Bronchial epithelial cell (primary cell): ENCODE results near the gene ZNF669. TPM values are rescaled to one million over a fixed set of nuclear protein-coding genes. Genes with fewer than 3 reads are reported as not detected.

Source experiments
- DNase-seq: peaks from one replicate; pipeline ENCODE4 v3.0.0-alpha.2; 2010; ENCODE audit warnings: low read depth
- FAIRE-seq: peaks from 2 replicates; lab custom pipeline; 2011; peaks lifted over from hg19 to GRCh38; lab: Jason Lieb, UNC
- H3K27me3 ChIP-seq: 2 replicates; pipeline ENCODE4 v1.5.1; 2011; ENCODE audit warnings: low read length; ENCODE audit not compliant: control insufficient read depth, insufficient read depth
- H3K36me3 ChIP-seq: 2 replicates; pipeline ENCODE4 v1.5.1; 2011; ENCODE audit warnings: low read length; ENCODE audit not compliant: control insufficient read depth, insufficient read depth
- H3K4me3 ChIP-seq: 2 replicates; pipeline ENCODE4 v1.5.1; 2011; ENCODE audit warnings: mild to moderate bottlenecking, low read depth, low read length, control low read depth
- CTCF ChIP-seq: IDR thresholded peaks from 2 replicates; pipeline ENCODE4 v1.5.1; 2011; ENCODE audit warnings: mild to moderate bottlenecking, moderate library complexity, low read length, control low read depth, inconsistent platforms; ENCODE audit not compliant: insufficient read depth, severe bottlenecking
- total RNA-seq: library from RNA; depleted of rRNA; stranded (reverse); fragments of >200 nt; gene quantifications from 2 replicates; pipeline ENCODE4 v1.2.1, GENCODE V29; 2014

The ZNF669 gene
- total RNA-seq, 1 donor from 2014 or later = 10.3 TPM

- no peak for TF ChIP-seq CTCF
- FAIRE-seq = no peak
- Histone ChIP-seq H3K36me3 (no peaks in the 10 kb centered on the region), H3K4me3 (peak within 1 kb of the TSS; percentile 70), H3K27me3 (no peaks in the 10 kb centered on the region)
- peak; percentile 92 for DNase-seq
These were observed 25.7 kb downstream of the ZNF669 start, which contains the start of gene ZNF670 for GRCh38 chr1:247078258-247079140. Gene ZNF670 (minus strand): TSS chr1:247078811. CDS start chr1:247078596, 215 bp downstream.

GRCh38 chr1:247077876-247078257 is 26.3 kb downstream of the ZNF669 start:
- Histone ChIP-seq H3K4me3 (peak overlapping the region; percentile 70), H3K27me3 (no peaks in the 10 kb centered on the region), H3K36me3 (no peaks in the 10 kb centered on the region)
- FAIRE-seq (no peak), DNase-seq (peak; percentile 8)
- no peak for TF ChIP-seq CTCF

GRCh38 chr1:247077213-247077612 is 26.9 kb downstream of the ZNF669 start:
- FAIRE-seq (no peak), DNase-seq (no peak)
- no peaks in the 10 kb centered on the region for H3K27me3 ChIP-seq
- no peak for TF ChIP-seq CTCF
- H3K4me3 ChIP-seq = no peak overlapping the region
- H3K36me3 ChIP-seq = no peaks in the 10 kb centered on the region

GRCh38 chr1:247070645-247071044 is 33.5 kb downstream of the ZNF669 start:
- DNase-seq (no peak), FAIRE-seq (no peak)
- no peak for TF ChIP-seq CTCF
- H3K36me3 ChIP-seq = no peaks in the 10 kb centered on the region
- no peaks in the 10 kb centered on the region for H3K27me3 ChIP-seq
- H3K4me3 ChIP-seq = no peak overlapping the region

- no peak for TF ChIP-seq CTCF
- DNase-seq (no peak), FAIRE-seq (peak; percentile 68)
- Histone ChIP-seq H3K36me3 (no peaks in the 10 kb centered on the region), H3K4me3 (no peak overlapping the region), H3K27me3 (no peaks in the 10 kb centered on the region)
These were observed 39.9 kb downstream of the ZNF669 start for GRCh38 chr1:247064304-247064703.
